Right forelimb (tissue), 1 donor: ENCODE results near the gene BPIFB3.
"Not testable (repeated sequence)": the region's sequence is repeated elsewhere in the genome, so short reads cannot be mapped to it uniquely, and the experiment has no call there.

Experiments used
- DNase-seq: peaks from one replicate; pipeline ENCODE4 v3.0.0-alpha.2; 2018

Gene BPIFB3

DNA sequence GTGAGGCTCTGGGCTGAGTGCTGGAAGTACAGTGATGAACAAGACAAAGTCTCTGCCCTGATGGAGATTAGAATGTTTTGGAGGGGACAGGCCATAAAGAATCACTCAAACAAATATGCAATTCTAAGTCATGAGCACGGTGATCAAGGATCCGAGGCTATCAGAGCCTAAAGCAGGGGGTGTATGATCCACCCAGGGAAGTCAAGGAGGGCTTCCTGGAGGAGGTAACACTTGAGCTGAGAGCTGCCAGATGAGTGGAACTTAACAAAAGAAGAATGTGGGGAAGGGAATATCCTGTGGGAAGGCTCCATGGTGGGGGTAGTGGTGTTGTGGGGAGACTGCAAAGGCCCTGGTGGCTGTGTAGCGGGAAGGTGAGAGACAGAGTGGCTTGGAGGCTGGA, 38.0 kb downstream of the BPIFB3 start:
- DNase-seq = no peak

GRCh38 chr20:33092361-33092760, 38.7 kb downstream of the BPIFB3 start:
- no peak for DNase-seq

DNA sequence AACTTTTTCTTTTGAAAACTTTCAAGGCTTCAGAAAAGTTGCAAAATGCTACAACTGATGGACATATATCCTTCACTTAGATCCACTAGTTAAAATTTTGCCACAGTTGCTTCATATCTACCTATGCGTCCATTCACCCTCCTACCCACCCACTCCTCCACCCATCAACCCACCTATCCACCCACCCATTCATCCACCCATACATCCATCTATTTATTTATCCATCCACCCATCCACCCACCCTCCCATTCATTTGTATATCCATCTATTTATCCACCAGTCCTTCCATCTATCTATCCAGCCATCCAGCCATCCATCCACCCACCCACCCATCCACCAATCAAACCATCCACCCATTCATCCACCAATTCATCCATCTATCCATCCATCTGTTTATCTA, 39.4 kb downstream of the BPIFB3 start:
- DNase-seq = no peak

DNA sequence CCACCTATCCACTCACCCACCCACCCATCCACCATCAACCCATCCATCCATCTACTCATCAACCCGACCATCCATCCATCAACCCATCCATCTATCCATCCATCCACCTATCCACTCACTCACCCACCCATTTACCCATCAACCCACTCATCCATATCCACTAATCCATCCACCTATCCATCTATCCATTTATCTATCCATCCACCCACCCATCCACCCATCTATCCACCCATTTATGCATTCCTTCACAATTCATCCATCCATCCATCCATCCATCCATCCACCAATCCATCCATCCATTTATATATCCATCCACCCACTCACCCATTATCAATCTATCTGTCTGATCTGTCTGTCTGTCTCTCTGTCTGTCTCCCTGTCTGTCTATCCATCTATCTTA, 39.9 kb downstream of the BPIFB3 start:
- no peak for DNase-seq

DNA sequence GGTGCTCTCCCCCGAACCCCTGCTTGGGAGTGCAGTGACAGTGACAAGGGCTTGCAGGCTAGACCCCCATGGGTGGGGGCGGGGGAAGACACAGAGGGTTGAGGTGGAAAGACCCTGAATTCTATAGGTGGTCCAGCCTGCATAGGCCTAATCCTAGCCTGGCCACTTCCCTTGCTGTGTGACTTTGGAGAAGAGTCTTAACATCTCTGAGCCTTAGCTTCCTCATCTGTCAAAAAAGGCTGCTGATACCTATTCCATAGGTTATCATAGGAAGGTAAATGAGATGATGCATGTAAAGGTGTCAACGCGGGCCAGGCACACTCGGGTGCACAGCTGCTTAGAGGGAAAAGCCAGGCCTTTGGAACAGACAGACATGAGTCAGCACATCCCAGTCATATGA, 41.5 kb downstream of the BPIFB3 start:
- DNase-seq = no peak

DNA sequence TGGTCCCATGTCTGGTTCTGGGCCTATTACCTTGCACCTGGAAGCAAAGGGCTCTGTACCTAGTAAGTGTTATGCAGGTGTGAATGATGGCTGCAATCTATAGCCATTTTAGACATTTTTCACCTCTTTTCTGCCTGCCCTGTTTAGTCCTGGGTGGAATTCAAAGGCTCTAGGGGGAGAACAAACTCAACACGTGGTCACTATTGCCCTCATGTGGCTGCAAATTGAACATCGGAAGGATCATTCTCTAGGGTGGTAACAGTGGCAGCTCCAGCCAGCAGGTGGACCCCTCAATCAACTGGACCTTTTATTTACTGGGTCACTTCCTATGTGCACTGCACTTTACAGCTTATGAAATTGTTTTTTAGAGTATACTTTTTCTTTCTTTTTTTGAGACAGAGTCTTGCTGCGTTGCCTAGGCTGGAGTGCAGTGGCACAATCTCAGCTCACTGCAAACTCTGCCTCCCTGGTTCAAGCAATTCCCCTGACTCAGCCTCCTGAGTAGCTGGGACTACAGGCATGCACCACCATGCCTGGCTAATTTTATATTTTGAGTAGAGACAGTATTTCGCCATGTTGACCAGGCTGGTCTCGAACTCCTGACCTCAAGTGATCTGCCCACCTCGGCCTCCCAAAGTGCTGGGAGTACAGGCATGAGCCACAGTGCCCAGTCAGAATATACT, 42.3 kb downstream of the BPIFB3 start:
- not testable (repeated sequence) for DNase-seq

- no peak for DNase-seq
Observed at GRCh38 chr20:33097001-33097400, 43.3 kb downstream of the BPIFB3 start.

DNA sequence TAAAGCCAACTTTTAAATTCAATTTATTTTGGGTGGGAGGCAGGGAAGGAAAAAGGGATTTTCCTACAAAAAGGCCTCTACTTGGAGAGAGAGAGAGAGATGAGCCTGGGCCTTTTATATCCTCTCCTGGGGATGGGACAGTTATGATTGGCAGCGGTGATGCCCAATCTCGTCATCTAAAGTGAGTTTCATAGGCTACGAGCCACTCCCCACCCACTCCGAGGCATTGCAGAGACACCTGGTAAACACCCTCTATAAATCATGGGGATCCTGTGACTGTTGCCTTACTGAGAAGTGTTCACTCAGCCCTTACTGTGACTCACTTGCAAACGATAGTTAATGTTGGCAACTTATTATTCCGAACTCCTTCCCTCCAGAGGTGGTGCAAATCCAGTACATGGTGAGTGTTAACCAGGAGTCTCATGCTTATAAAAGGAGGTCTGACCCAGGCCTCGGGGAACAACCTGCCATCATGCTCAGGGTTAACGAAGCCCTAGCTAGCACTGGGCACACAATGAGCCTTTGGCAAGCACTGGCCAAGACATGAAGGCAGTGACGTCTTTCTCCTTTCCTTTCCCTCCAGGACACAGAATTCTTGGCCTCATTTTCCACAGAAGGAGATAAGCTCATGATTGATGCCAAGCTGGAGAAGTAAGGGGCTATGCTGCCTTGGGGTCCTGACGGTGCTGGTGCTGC, 46.3 kb downstream of the BPIFB3 start:
- no peak for DNase-seq

DNA sequence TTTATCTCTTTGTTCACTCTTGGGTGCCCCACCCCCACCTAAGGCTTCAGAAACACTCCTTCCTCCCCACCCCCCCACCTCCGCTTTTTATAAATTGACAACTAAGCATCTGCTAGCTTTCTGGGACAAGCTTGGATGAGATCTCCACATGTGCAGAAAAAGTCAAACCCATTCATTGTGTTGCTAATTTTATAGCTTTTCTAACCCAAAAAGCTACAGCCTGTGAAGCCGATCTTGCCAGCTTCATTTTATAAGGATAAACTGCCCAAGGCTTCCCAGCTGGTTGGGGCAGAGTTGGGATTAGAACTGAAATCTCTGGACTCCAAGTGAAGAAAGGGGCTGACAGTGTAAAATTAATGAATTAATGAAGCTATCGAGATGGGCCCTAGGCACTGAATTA, 49.9 kb downstream of the BPIFB3 start:
- no peak for DNase-seq

GRCh38 chr20:33104336-33104735, 50.6 kb downstream of the BPIFB3 start:
- no peak for DNase-seq

DNA sequence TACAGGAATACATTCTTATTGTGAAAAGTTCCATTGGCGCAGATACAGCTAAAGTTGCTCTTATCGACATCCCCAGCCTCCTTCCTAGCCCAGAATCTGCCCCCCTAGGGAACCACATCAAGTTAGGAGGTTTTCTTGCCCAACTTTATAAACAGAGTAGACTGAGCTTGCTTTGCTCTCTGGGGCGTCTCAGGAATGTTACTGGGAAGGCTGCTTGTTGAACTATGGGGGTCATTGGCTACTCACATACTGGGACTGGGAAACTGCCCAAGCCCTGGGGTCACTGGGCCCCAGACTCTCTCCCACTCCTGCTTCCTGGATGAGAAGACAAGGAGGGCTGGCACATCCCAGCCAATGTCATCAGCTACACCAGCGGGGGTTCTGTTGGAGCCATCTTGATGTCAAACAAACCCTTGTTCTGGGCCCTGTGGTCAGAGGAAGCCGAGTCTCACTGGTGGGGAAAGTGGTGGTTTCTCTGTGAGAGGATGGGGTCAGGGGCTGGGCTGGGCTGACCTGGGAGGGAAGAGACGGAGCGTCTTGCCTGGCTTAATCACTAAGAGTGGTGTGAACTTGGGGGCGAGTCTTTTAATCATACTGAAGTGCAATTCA, 51.7 kb downstream of the BPIFB3 start:
- DNase-seq = no peak

- DNase-seq = not testable (repeated sequence)
Observed at GRCh38 chr20:33106058-33106620, 52.4 kb downstream of the BPIFB3 start.

DNA sequence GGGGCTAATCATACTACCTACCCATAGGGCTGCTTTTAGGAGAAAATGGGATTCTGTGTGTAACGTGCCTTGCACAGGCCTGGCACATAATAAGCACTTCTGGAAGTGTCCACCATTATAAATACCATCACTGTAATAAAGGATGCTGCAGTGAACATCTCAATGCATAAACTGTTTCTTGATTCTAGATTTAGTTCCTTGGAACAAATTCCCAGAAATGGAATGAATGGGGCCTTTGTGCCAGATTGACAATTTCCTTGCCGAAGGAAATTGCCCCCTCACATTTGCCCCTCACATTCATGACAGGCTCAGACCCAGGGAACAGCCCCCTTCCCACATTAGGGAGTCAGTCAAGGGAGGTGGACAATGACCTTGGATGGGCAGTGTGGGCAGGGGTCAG, 55.0 kb downstream of the BPIFB3 start:
- no peak for DNase-seq

DNA sequence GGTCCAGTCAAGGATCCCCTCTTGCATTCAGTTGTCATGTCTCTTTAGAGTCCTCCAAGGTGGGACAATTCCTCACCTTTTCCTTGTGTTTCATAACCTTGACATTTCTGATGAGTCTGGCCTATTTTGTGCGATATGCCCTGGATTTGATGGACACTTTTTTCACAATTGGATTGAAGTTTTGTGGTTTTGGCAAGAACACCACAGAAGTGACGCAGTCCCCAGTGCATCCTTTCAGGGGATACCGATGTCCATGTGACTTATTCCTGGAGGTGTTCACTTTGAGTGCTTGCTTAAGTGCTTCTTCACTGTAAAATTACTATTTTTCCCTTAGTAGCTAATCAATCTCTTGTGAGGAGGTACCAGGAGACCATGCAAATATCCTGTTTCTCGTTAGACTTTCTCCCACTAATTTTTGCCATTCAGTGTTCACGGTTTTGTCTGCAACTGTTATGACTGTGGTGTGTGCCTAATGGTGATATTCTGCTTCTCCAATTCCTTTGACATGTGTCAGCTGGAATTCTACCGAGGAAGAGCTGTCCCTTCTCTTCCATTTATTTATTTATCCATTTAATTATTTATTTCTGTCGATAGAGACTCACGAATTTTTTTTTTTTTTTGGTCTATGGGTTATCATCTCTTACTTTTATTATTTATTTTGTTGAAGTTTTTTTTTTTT, 56.6 kb downstream of the BPIFB3 start:
- no peak for DNase-seq

- no peak for DNase-seq
Observed at GRCh38 chr20:33111306-33111705, 57.6 kb downstream of the BPIFB3 start.

GRCh38 chr20:33112547-33113386, 59.1 kb downstream of the BPIFB3 start:
- no peak for DNase-seq

GRCh38 chr20:33113387-33113908, 59.7 kb downstream of the BPIFB3 start:
- no peak for DNase-seq

DNA sequence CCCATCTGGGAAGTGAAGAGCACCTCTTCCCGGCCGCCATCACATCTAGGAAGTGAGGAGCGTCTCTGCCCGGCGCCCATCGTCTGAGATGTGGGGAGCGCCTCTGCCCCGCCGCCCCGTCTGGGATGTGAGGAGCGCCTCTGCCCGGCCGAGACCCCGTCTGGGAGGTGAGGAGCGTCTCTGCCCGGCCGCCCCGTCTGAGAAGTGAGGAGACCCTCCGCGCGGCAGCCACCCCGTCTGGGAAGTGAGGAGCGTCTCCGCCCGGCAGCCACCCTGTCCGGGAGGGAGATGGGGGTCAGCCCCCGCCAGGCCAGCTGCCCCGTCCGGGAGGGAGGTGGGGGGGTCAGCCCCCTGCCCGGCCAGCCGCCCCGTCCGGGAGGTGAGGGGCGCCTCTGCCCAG, 61.8 kb downstream of the BPIFB3 start:
- not testable (repeated sequence) for DNase-seq

GRCh38 chr20:33119725-33120720, 66.3 kb downstream of the BPIFB3 start:
- no peak for DNase-seq

DNA sequence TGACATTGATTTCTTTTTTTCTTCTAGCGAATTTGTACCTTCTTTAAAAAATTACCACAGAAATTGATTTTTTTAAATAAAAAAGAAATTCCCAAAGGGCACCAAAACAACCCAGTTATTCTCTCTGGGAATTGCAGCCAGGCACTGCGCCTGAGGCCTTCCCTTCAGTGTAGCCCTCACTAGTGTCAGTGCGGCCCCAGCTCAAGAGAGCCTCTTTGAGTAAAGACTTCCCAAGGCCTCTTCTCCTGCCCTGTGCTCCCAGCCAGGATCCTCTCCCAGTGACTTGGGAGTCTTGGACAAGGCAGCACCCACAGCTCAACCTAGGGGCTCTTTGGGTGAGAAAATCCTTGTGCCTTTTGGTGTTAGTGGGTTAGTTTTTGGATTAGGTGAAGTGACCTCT, 67.2 kb downstream of the BPIFB3 start:
- no peak for DNase-seq

DNA sequence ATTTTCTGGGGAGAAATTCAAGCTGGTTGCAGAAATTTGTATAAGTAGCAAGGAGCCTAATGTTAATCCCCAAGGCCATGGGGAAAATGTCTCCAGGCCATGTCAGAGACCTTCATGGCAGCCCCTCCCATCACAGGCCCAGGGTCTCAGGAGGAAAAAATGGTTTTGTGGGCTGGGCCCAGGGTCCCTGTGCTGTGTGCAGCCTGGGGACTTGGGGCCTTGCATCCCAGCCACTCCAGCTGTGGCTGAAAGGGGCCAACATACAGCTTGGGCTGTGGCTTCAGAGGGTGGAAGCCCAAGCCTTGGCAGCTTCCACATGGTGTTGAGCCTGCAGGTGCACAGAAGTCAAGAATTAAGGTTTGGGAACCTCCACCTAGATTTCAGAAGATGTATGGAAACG, 68.6 kb downstream of the BPIFB3 start:
- not testable (repeated sequence) for DNase-seq
